Karpas-422 (cell line): ENCODE results near the gene FHIT. TPM values are rescaled to one million over a fixed set of nuclear protein-coding genes. Genes with fewer than 3 reads are reported as not detected.

Experiments
- DNase-seq: peaks from one replicate; pipeline ENCODE4 v3.0.0-alpha.2; 2015
- H2AFZ ChIP-seq: fragments of 200-600 bp; sonication (generic); 2 replicates; pipeline ENCODE4 v1.6.1; 2014; ENCODE audit warnings: antibody characterized with exemption, low read length, mixed read lengths
- H3K27ac ChIP-seq: fragments of 200-600 bp; sonication (generic); 2 replicates; pipeline ENCODE4 v1.5.1; 2014; ENCODE audit warnings: mild to moderate bottlenecking, low read length, moderate library complexity
- H3K27me3 ChIP-seq: fragments of 200-600 bp; sonication (generic); 2 replicates; pipeline ENCODE4 v1.6.1; 2014; ENCODE audit warnings: low read length, mixed read lengths
- H3K36me3 ChIP-seq: fragments of 200-600 bp; sonication (generic); 2 replicates; pipeline ENCODE4 v1.6.1; 2014; ENCODE audit warnings: low read length, mixed read lengths; ENCODE audit not compliant: insufficient read depth
- H3K4me1 ChIP-seq: fragments of 200-600 bp; sonication (generic); 2 replicates; pipeline ENCODE4 v1.6.1; 2014; ENCODE audit warnings: mild to moderate bottlenecking, low read length, mixed read lengths
- H3K4me2 ChIP-seq: fragments of 200-600 bp; sonication (generic); 2 replicates; pipeline ENCODE4 v1.6.1; 2014; ENCODE audit warnings: low read length, low read depth, mild to moderate bottlenecking; ENCODE audit not compliant: poor library complexity, severe bottlenecking
- H3K4me3 ChIP-seq: fragments of 200-600 bp; sonication (generic); 2 replicates; pipeline ENCODE4 v1.5.1; 2014; ENCODE audit warnings: mild to moderate bottlenecking, antibody characterized with exemption, low read length, mixed read lengths
- H3K79me2 ChIP-seq: fragments of 200-600 bp; sonication (generic); 2 replicates; pipeline ENCODE4 v1.6.1; 2014; ENCODE audit warnings: mild to moderate bottlenecking, low read length, mixed read lengths
- H3K9ac ChIP-seq: fragments of 200-600 bp; sonication (generic); 2 replicates; pipeline ENCODE4 v1.6.0; 2014; ENCODE audit warnings: low read length
- H3K9me2 ChIP-seq: fragments of 200-600 bp; sonication (generic), shearing (Covaris generic); replicated peaks from 2 replicates; pipeline ENCODE4 v1.6.0; 2014; ENCODE audit warnings: mild to moderate bottlenecking, low read length, moderate library complexity; ENCODE audit not compliant: insufficient read depth
- H3K9me3 ChIP-seq: fragments of 300-700, 200-600 bp; sonication (generic); 2 replicates; pipeline ENCODE4 v1.6.1; 2014; ENCODE audit warnings: low read length, mixed read lengths
- H4K20me1 ChIP-seq: fragments of 200-600 bp; sonication (generic); 2 replicates; pipeline ENCODE4 v1.6.1; 2014; ENCODE audit warnings: mild to moderate bottlenecking, antibody characterized with exemption, low read length, low read depth; ENCODE audit not compliant: insufficient read depth
- total RNA-seq: library from RNA; depleted of rRNA; stranded (reverse); fragments of >200 nt; shearing (Covaris generic); gene quantifications from 2 replicates; pipeline ENCODE4 v1.2.3, GENCODE V29; 2014; ENCODE audit warnings: low replicate concordance

FHIT gene
- total RNA-seq, 1 experiment from 2014 or later = not detected

DNA sequence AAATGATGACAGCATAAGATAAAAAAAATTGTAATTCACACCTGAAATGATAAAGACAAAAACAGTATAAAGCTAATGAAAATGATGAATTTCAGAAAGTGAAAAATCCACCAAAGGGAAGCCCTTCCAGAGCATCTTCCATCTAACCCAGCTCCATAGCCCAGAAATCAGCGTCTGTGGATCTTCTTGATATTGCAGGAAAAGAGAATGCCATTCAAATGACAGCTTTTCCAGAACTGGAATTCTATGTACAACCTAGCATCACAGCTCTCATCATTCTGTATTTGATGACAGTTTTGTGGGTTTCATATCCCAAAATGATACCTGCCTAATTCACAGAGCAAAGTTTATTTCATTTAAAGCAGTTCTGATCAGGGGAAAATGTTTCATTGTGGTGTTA is 267.3 kb downstream of the FHIT start:
- H3K27ac ChIP-seq = no peak overlapping the region
- no peak for DNase-seq
- no peaks in the 10 kb centered on the region for H3K27me3 ChIP-seq
- no peak overlapping the region for H2AFZ ChIP-seq
- no peaks in the 10 kb centered on the region for H4K20me1 ChIP-seq
- H3K4me2 ChIP-seq = no peak overlapping the region
- H3K79me2 ChIP-seq = no peaks in the 10 kb centered on the region
- no peaks in the 10 kb centered on the region for H3K36me3 ChIP-seq
- no peak overlapping the region for H3K9ac ChIP-seq
- no peaks in the 10 kb centered on the region for H3K4me1 ChIP-seq
- H3K9me3 ChIP-seq = peaks cover 16% of the 10 kb centered on the region
- H3K9me2 ChIP-seq = no peaks in the 10 kb centered on the region
- no peak overlapping the region for H3K4me3 ChIP-seq

GRCh38 chr3:60980342-60980692 is 270.9 kb downstream of the FHIT start:
- H3K27me3 ChIP-seq = no peaks in the 10 kb centered on the region
- H3K79me2 ChIP-seq = no peaks in the 10 kb centered on the region
- no peak overlapping the region for H3K4me3 ChIP-seq
- no peak overlapping the region for H3K4me2 ChIP-seq
- peaks cover 9% of the 10 kb centered on the region for H3K9me3 ChIP-seq
- no peak overlapping the region for H3K9ac ChIP-seq
- no peak overlapping the region for H2AFZ ChIP-seq
- H3K4me1 ChIP-seq = no peaks in the 10 kb centered on the region
- H3K27ac ChIP-seq = no peak overlapping the region
- no peaks in the 10 kb centered on the region for H4K20me1 ChIP-seq
- no peaks in the 10 kb centered on the region for H3K9me2 ChIP-seq
- H3K36me3 ChIP-seq = no peaks in the 10 kb centered on the region
- DNase-seq = no peak

GRCh38 chr3:60979461-60980341 is 271.6 kb downstream of the FHIT start:
- H3K4me2 ChIP-seq = no peak overlapping the region
- H3K36me3 ChIP-seq = no peaks in the 10 kb centered on the region
- no peak overlapping the region for H3K27ac ChIP-seq
- no peaks in the 10 kb centered on the region for H3K79me2 ChIP-seq
- DNase-seq = no peak
- no peak overlapping the region for H2AFZ ChIP-seq
- no peak overlapping the region for H3K4me3 ChIP-seq
- no peaks in the 10 kb centered on the region for H3K4me1 ChIP-seq
- H3K9me3 ChIP-seq = peaks cover 9% of the 10 kb centered on the region
- H3K9me2 ChIP-seq = no peaks in the 10 kb centered on the region
- H3K9ac ChIP-seq = no peak overlapping the region
- H3K27me3 ChIP-seq = no peaks in the 10 kb centered on the region
- no peaks in the 10 kb centered on the region for H4K20me1 ChIP-seq

DNA sequence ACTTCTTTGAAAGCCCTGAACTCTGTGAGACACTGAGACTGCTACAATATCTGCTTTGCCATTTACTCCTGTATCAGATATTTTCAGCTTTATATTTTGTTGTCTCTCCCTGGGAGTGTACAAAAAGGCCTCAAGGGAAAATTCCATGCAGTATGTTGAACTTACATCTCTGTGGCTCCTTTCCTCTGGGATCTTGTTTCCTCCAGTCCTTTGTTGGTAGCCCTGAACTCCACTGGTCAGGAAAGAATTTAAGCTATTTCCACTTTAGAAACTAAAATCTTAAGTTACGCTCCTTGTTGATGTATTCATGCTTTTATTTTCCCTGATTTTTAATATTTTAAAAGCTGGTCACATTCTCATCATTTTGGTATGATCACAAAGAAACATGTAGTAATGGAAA is 277.9 kb downstream of the FHIT start:
- Histone ChIP-seq H3K4me1 (no peaks in the 10 kb centered on the region), H3K27me3 (no peaks in the 10 kb centered on the region), H3K27ac (no peak overlapping the region), H3K9me3 (peaks cover 17% of the 10 kb centered on the region), H3K9me2 (no peaks in the 10 kb centered on the region), H3K4me2 (no peak overlapping the region), H3K4me3 (no peak overlapping the region), H3K79me2 (no peaks in the 10 kb centered on the region), H3K9ac (no peak overlapping the region), H4K20me1 (no peaks in the 10 kb centered on the region), H3K36me3 (no peaks in the 10 kb centered on the region), H2AFZ (no peak overlapping the region)
- no peak for DNase-seq

GRCh38 chr3:60972599-60972998 is 278.7 kb downstream of the FHIT start:
- Histone ChIP-seq H3K4me2 (no peak overlapping the region), H3K27me3 (no peaks in the 10 kb centered on the region), H3K4me3 (no peak overlapping the region), H3K4me1 (no peaks in the 10 kb centered on the region), H2AFZ (no peak overlapping the region), H4K20me1 (no peaks in the 10 kb centered on the region), H3K36me3 (no peaks in the 10 kb centered on the region), H3K27ac (no peak overlapping the region), H3K79me2 (no peaks in the 10 kb centered on the region), H3K9ac (no peak overlapping the region), H3K9me3 (peaks cover 20% of the 10 kb centered on the region), H3K9me2 (no peaks in the 10 kb centered on the region)
- no peak for DNase-seq

- Histone ChIP-seq H3K4me2 (no peak overlapping the region), H3K9me3 (peaks cover 24% of the 10 kb centered on the region)
- DNase-seq = no peak
Observed at GRCh38 chr3:60970850-60971249, 280.4 kb downstream of the FHIT start.

GRCh38 chr3:60967141-60967540 is 284.1 kb downstream of the FHIT start:
- H3K27ac ChIP-seq = no peak overlapping the region
- H3K79me2 ChIP-seq = no peaks in the 10 kb centered on the region
- peaks cover 9% of the 10 kb centered on the region for H3K9me3 ChIP-seq
- no peaks in the 10 kb centered on the region for H3K4me1 ChIP-seq
- H3K9me2 ChIP-seq = no peaks in the 10 kb centered on the region
- H4K20me1 ChIP-seq = no peaks in the 10 kb centered on the region
- no peak overlapping the region for H2AFZ ChIP-seq
- DNase-seq = no peak
- no peaks in the 10 kb centered on the region for H3K27me3 ChIP-seq
- H3K4me2 ChIP-seq = no peak overlapping the region
- no peak overlapping the region for H3K9ac ChIP-seq
- no peaks in the 10 kb centered on the region for H3K36me3 ChIP-seq
- no peak overlapping the region for H3K4me3 ChIP-seq

More at GRCh38 chr3:60970850-60971249, 280.4 kb downstream of the FHIT start:
- Histone ChIP-seq H3K27me3 (no peaks in the 10 kb centered on the region), H3K4me1 (no peaks in the 10 kb centered on the region), H3K4me3 (no peak overlapping the region), H3K79me2 (no peaks in the 10 kb centered on the region), H3K9ac (no peak overlapping the region), H3K27ac (no peak overlapping the region), H2AFZ (no peak overlapping the region), H4K20me1 (no peaks in the 10 kb centered on the region), H3K9me2 (no peaks in the 10 kb centered on the region), H3K36me3 (no peaks in the 10 kb centered on the region)

- no peaks in the 10 kb centered on the region for H3K4me1 ChIP-seq
- H3K4me2 ChIP-seq = no peak overlapping the region
- H3K79me2 ChIP-seq = no peaks in the 10 kb centered on the region
- H4K20me1 ChIP-seq = no peaks in the 10 kb centered on the region
- DNase-seq = no peak
- H3K4me3 ChIP-seq = no peak overlapping the region
- no peak overlapping the region for H3K27ac ChIP-seq
- H3K9me2 ChIP-seq = no peaks in the 10 kb centered on the region
- H3K9me3 ChIP-seq = peaks cover 31% of the 10 kb centered on the region
- no peaks in the 10 kb centered on the region for H3K27me3 ChIP-seq
- H3K9ac ChIP-seq = no peak overlapping the region
- no peaks in the 10 kb centered on the region for H3K36me3 ChIP-seq
- H2AFZ ChIP-seq = no peak overlapping the region
Observed at GRCh38 chr3:60957541-60957940, 293.7 kb downstream of the FHIT start.
